Raji (cell line): Measurements from ENCODE around the gene MORN5.

ENCODE experiments used
- POLR2A ChIP-seq: IDR thresholded peaks from 2 replicates; pipeline ENCODE4 v1.6.1; 2011; ENCODE audit warnings: low read depth, low read length, control low read depth; ENCODE audit not compliant: insufficient read depth

MORN5 gene

DNA sequence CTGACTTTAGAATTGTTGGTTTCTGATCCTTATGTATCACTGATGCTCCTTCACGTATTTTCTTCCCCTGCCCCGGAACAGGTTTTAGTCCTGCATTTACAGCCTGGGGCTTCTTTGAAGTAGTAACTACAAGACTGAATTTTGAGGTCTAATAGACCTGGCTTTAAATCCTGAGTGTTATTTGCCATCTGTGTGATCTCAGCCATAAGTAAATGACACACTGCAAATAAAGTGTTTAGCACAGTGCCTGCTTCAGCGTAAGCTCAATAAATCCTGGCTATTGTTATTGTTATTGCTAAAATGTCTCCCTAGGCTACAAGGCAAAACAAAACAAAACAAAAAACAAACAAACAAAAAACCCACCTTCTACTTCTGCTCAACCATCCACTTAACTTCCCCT is 84.6 kb downstream of the MORN5 start:
- no peak for TF ChIP-seq POLR2A

- no peak for TF ChIP-seq POLR2A
Observed at GRCh38 chr9:122246666-122247065, 87.0 kb downstream of the MORN5 start.

GRCh38 chr9:122248448-122248865 is 88.7 kb downstream of the MORN5 start:
- no peak for TF ChIP-seq POLR2A
